Activated gamma-delta T cell treated with anti-CD3 and anti-CD28 coated beads, Interleukin-2, amount 50 U/mL, for 16 hours (primary cell): Measurements from ENCODE around the gene TIGD1.

ENCODE experiments used
- DNase-seq: peaks from one replicate; pipeline ENCODE4 v3.0.0-alpha.2; 2020; ENCODE audit warnings: low read depth

The TIGD1 gene

GRCh38 chr2:232550354-232551249, at the start of gene TIGD1, which contains the start of gene EIF4E2:
Gene TIGD1, minus strand, starts transcription at chr2:232550557. Its CDS starts 675 bp downstream, at chr2:232549882.
Gene EIF4E2, plus strand, starts transcription at chr2:232550689. Its CDS starts 36 bp downstream, at chr2:232550725.
- peak; percentile 87 for DNase-seq

- no peak for DNase-seq
Measured at GRCh38 chr2:232598293-232598692, 47.9 kb upstream of the TIGD1 start.

GRCh38 chr2:232597362-232598079, 47.2 kb upstream of the TIGD1 start:
- no peak for DNase-seq

GRCh38 chr2:232593982-232594381, 43.6 kb upstream of the TIGD1 start:
- DNase-seq, result no peak

GRCh38 chr2:232592772-232593395, 42.5 kb upstream of the TIGD1 start:
- no peak for DNase-seq

- no peak for DNase-seq
Measured at GRCh38 chr2:232588680-232589585, 38.6 kb upstream of the TIGD1 start.

- no peak for DNase-seq
Measured at GRCh38 chr2:232588031-232588430, 37.7 kb upstream of the TIGD1 start.

GRCh38 chr2:232587512-232587911, 37.2 kb upstream of the TIGD1 start:
- DNase-seq, result no peak

GRCh38 chr2:232586943-232587505, 36.7 kb upstream of the TIGD1 start:
- no peak for DNase-seq

- DNase-seq, result no peak
Measured at GRCh38 chr2:232584238-232584637, 33.9 kb upstream of the TIGD1 start.

- no peak for DNase-seq
Measured at GRCh38 chr2:232581725-232582124, 31.4 kb upstream of the TIGD1 start.

- no peak for DNase-seq
Measured at GRCh38 chr2:232580648-232580981, 30.3 kb upstream of the TIGD1 start.

- no peak for DNase-seq
Measured at GRCh38 chr2:232578626-232579025, 28.3 kb upstream of the TIGD1 start.

GRCh38 chr2:232577841-232578240, 27.5 kb upstream of the TIGD1 start:
- DNase-seq, result no peak

- no peak for DNase-seq
Measured at GRCh38 chr2:232576995-232577394, 26.6 kb upstream of the TIGD1 start.

- DNase-seq, result no peak
Measured at GRCh38 chr2:232575404-232575746, 25.0 kb upstream of the TIGD1 start.

- DNase-seq, result no peak
Measured at GRCh38 chr2:232574674-232575403, 24.5 kb upstream of the TIGD1 start.

- DNase-seq, result no peak
Measured at GRCh38 chr2:232573771-232574435, 23.5 kb upstream of the TIGD1 start.

GRCh38 chr2:232573042-232573441, 22.7 kb upstream of the TIGD1 start:
- no peak for DNase-seq

GRCh38 chr2:232571026-232571474, 20.7 kb upstream of the TIGD1 start:
- no peak for DNase-seq
